Measurements from ENCODE around the gene GPS2. TPM values are rescaled to one million over a fixed set of nuclear protein-coding genes. Genes with fewer than 3 reads are reported as not detected.

Gene GPS2
- total RNA-seq, 2 donors from 2014 or later, result 59.3 to 63.4 TPM

- intact Hi-C loops (cut with DNase I), result no loop called here
- no peak for ATAC-seq
- DNase-seq, result no peak
These were observed 9.9 kb upstream of the GPS2 start for GRCh38 chr17:7325031-7325528.

GRCh38 chr17:7324438-7324779 lies 9.2 kb upstream of the GPS2 start:
- intact Hi-C loops (cut with DNase I), result no loop called here
- no peak for DNase-seq
- ATAC-seq, result no peak

GRCh38 chr17:7323731-7324437 lies 8.7 kb upstream of the GPS2 start:
- ATAC-seq, result peak; percentile 14 to 28
- DNase-seq, result peak; percentile 63
- intact Hi-C loops (cut with DNase I), result no loop called here

GRCh38 chr17:7322520-7323194 lies 7.5 kb upstream of the GPS2 start:
- intact Hi-C loops (cut with DNase I), result no loop called here
- DNase-seq (no peak), ATAC-seq (no peak)

- intact Hi-C loops (cut with DNase I), result no loop called here
- no peak for ATAC-seq
- no peak for DNase-seq
These were observed 6.3 kb upstream of the GPS2 start for GRCh38 chr17:7321466-7321865.

GRCh38 chr17:7318121-7318860 lies 3.1 kb upstream of the GPS2 start:
- DNase-seq (no peak), ATAC-seq (no peak)
- intact Hi-C loops (cut with DNase I), result no loop called here

DNA sequence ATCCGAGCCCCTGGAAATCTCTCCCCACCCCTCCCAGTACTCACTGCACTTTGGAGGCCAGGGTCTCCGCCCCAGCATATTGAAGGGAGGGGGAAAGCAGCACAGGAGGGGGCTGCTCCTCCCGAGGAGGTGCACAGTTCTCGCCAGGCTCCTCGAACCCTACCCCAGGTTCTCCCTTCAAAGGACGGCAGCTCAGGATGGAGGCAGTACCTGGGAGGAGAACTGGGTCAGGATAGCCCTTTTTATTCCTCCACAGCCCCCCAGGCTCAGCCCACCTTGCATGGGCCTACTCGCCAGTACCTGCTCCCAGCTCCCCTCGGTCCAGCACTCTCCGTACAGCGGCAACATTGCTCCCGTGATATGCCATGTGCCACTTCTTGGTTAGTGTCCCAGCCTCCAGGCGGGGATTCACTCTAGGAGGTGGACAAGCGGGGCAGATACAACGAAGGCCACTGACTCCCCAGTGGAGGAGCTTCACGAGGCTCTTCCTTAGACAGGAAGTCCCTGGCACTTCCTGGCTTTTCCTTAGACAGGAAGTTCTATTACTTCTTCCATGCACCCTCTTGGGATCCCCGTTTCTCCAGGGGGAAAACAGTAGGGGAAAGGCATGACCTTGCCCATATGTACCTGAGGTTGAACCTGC lies 2.1 kb upstream of the GPS2 start:
- DNase-seq (no peak), ATAC-seq (no peak)
- intact Hi-C loops (cut with DNase I), result no loop called here

DNA sequence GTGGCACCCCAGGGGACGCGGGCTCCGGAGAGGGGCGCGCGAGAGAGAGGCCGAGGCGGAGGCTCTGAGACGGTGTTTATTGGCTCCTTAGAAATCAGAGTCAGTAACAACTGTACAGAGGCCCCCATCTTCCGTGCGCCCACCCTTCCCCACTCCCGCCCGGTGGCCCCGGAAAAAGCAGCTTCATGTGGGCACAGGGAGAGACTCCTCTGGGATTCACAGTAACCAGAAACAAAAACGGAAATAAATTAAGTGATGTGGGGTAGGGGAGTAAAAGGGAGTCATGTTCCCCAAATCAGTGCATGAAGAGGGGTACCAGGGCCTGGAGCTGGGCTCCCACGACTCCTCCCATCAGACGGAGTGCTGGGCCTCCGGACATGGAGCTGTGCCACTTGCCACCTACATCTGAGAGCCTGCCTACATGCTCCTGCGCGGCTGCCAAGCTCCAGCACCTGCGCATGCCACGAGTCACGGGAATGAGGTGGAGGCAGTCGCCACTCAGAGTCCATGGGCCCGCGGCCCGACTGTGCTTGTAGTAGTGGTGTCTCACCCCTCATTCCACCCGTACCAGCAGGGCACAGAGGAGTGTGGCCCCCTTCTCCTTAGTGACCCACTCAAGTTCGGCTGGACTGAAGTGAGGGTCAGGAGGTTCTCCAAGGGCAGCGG lies 543 bp upstream of the GPS2 start:
- intact Hi-C loops (cut with DNase I), result no loop called here
- ATAC-seq (peak in 1 of 2 donors; percentile 4), DNase-seq (no peak)

- intact Hi-C loops (cut with DNase I), result no loop called here
- ATAC-seq (no peak), DNase-seq (no peak)
These were observed 1.1 kb downstream of the GPS2 start for GRCh38 chr17:7313890-7314718.

DNA sequence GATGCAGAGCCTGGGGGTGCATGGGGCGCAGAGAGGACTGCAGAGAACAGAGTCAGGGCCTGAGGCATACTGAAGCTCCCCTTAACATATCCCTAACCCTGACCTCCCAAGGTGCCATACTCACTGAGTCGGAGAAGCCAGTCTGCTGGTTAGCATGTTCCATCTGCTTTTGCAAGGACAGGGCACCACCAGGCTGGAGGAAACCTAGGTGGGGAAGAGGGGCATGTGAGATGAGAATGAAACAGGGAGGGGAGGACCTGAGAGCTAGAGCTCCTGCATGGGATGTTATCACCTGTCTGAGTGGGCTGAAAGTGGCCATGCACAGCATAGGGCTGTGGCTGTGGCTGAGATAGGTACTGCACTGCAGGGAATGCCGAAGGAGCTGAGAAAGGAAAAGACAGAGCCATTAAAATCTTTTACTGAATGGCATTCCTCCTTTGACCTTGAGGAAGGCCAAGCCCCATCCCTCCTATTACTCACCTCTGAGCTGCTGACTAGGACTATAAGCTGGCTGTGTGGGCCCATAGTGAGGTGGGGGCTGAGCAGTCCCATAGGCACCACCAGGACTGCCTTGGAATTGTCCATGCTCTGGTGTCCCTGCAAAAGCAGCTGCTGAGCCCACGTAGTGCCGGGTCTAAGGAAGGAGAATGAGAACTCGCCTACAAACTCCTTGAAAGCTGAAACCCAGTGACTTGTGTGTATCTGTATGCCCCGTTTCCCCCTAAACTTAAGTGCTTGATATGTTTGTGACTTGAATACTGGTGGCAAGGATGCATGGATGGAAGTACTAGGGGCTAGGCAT lies 1.9 kb downstream of the GPS2 start:
- intact Hi-C loops (cut with DNase I), result no loop called here
- peak; percentile 15 for DNase-seq
- no peak for ATAC-seq

DNA sequence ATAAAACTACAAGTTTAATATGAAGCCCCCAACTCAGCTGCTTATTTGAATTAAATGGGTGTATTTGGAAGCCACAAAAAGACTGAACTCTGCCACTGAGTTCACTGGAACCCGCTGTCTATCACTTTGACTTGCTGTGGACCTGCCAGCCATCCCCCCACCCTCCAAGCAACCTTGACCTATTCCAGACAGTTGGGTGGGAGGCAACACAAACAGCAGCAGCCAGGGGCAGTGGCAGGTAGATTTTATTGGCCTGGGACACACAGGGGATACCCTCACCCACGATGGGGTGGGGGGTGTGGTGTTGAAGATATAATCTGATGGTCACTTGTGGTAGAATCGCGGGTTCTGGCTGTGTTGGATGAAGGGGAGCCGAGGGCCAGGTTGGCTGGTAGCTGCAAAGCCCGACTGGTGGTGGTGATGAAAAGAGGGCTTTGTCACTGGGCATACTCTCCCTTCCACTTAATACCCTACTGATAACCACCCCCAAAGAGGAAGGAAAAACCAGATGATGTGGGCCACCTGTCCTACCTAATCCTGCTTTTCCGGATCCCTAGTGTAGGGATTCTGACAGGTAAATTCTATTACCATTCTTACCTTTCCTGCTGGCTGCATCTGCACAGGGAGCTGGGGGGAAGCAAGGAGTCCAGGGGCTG lies 2.6 kb downstream of the GPS2 start:
- no peak for ATAC-seq
- intact Hi-C loops (cut with DNase I), result no loop called here
- no peak for DNase-seq

DNA sequence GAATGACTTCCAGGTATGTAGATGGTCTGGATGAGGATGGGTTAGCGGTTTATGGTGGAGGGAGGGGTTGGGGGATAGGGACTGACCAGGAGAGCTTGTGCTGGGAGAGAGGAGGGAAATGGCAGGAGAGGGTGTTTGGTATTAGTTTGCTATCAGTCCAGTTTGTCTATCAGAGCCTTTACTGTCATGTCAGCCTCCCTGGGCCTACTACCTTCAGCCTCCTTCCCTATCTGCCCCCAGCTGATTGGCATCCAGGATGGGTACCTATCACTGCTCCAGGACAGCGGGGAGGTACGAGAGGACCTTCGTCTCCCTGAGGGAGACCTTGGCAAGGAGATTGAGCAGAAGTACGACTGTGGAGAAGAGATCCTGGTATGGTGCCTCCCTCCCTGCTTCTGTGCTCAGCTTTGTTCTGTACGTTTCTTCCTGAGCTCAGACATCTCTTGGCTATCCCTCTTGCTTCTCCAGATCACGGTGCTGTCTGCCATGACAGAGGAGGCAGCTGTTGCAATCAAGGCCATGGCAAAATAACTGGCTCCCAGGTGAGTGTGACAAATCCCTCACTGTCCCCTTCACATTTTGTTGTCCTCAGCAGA lies 4.0 kb downstream of the GPS2 start:
- intact Hi-C loops (cut with DNase I), result no loop called here
- ATAC-seq (no peak), DNase-seq (no peak)

- ATAC-seq (no peak), DNase-seq (no peak)
- intact Hi-C loops (cut with DNase I), result no loop called here
These were observed 5.5 kb downstream of the GPS2 start for GRCh38 chr17:7309628-7310027.

GRCh38 chr17:7308625-7309433 lies 6.3 kb downstream of the GPS2 start:
- ATAC-seq, result peak; percentile 6 to 31
- intact Hi-C loops (cut with DNase I), result no loop called here
- peak; percentile 81 for DNase-seq

- intact Hi-C loops (cut with DNase I), result no loop called here
- DNase-seq, result peak; percentile 59
- ATAC-seq, result peak; percentile 41 to 44
These were observed 7.2 kb downstream of the GPS2 start for GRCh38 chr17:7307686-7308624.

Data from left cardiac atrium (tissue), 4 donors.